Measurements from ENCODE around the gene LFNG. TPM values are rescaled to one million over a fixed set of nuclear protein-coding genes. Genes with fewer than 3 reads are reported as not detected.

LFNG gene
- total RNA-seq, 1 donor from 2014 or later, result 20.1 TPM

- intact Hi-C loops (cut with DNase I), result loop anchor here (10.0 kb wide), 1 partner anchor 545 kb away; the partner anchor contains the start of gene CARD11
These were observed 19.7 kb upstream of the LFNG start for GRCh38 chr7:2499719-2500430.

GRCh38 chr7:2500701-2501100, 18.9 kb upstream of the LFNG start:
- DNase-seq (ENCODE audit: low spot score) (no peak), ATAC-seq (no peak)
- intact Hi-C loops (cut with DNase I), result no loop called here

More at GRCh38 chr7:2499719-2500430, 19.7 kb upstream of the LFNG start:
- DNase-seq (ENCODE audit: low spot score), result no peak
- ATAC-seq, result no peak

GRCh38 chr7:2501947-2502646, 17.5 kb upstream of the LFNG start:
- ATAC-seq, result no peak
- no peak for DNase-seq (ENCODE audit: low spot score)
- intact Hi-C loops (cut with DNase I), result no loop called here

- DNase-seq (ENCODE audit: low spot score) (no peak), ATAC-seq (no peak)
- intact Hi-C loops (cut with DNase I), result no loop called here
These were observed 17.0 kb upstream of the LFNG start for GRCh38 chr7:2502647-2502966.

GRCh38 chr7:2503056-2503941, 16.3 kb upstream of the LFNG start:
- ATAC-seq (no peak), DNase-seq (ENCODE audit: low spot score) (no peak)
- intact Hi-C loops (cut with DNase I), result no loop called here

- ATAC-seq (no peak), DNase-seq (ENCODE audit: low spot score) (no peak)
- intact Hi-C loops (cut with DNase I), result no loop called here
These were observed 15.3 kb upstream of the LFNG start for GRCh38 chr7:2504128-2504888.

GRCh38 chr7:2504889-2505375, 14.6 kb upstream of the LFNG start:
- ATAC-seq, result no peak
- DNase-seq (ENCODE audit: low spot score), result no peak
- intact Hi-C loops (cut with DNase I), result no loop called here

- ATAC-seq (no peak), DNase-seq (ENCODE audit: low spot score) (no peak)
- intact Hi-C loops (cut with DNase I), result no loop called here
These were observed 14.2 kb upstream of the LFNG start for GRCh38 chr7:2505401-2505800.

GRCh38 chr7:2507208-2507916, 12.2 kb upstream of the LFNG start:
- ATAC-seq (no peak), DNase-seq (ENCODE audit: low spot score) (no peak)
- intact Hi-C loops (cut with DNase I), result no loop called here

GRCh38 chr7:2507917-2508306, 11.7 kb upstream of the LFNG start:
- ATAC-seq (no peak), DNase-seq (ENCODE audit: low spot score) (no peak)
- intact Hi-C loops (cut with DNase I), result no loop called here

- intact Hi-C loops (cut with DNase I), result no loop called here
- peak; percentile 82 for ATAC-seq
- DNase-seq (ENCODE audit: low spot score), result peak; percentile 83
These were observed 11.0 kb upstream of the LFNG start for GRCh38 chr7:2508327-2509215.

GRCh38 chr7:2509298-2509906, 10.2 kb upstream of the LFNG start:
- intact Hi-C loops (cut with DNase I), result no loop called here
- DNase-seq (ENCODE audit: low spot score), result no peak
- ATAC-seq, result no peak

GRCh38 chr7:2510130-2510776, 9.3 kb upstream of the LFNG start:
- DNase-seq (ENCODE audit: low spot score) (no peak), ATAC-seq (no peak)
- intact Hi-C loops (cut with DNase I), result no loop called here

GRCh38 chr7:2510909-2511768, 8.4 kb upstream of the LFNG start:
- intact Hi-C loops (cut with DNase I), result no loop called here
- ATAC-seq (peak; percentile 4), DNase-seq (ENCODE audit: low spot score) (no peak)

- ATAC-seq (no peak), DNase-seq (ENCODE audit: low spot score) (no peak)
- intact Hi-C loops (cut with DNase I), result no loop called here
These were observed 7.8 kb upstream of the LFNG start for GRCh38 chr7:2511769-2512168.

GRCh38 chr7:2512179-2512661, 7.4 kb upstream of the LFNG start:
- no peak for DNase-seq (ENCODE audit: low spot score)
- no peak for ATAC-seq
- intact Hi-C loops (cut with DNase I), result no loop called here

Data from sciatic nerve (tissue), 2 donors.